Measurements from ENCODE around the gene CPPED1.
A peak's percentile ranks its signal among the peaks of the same experiment; 100 is the strongest.
"Not testable (repeated sequence)": the region's sequence is repeated elsewhere in the genome, so short reads cannot be mapped to it uniquely, and the experiment has no call there.

The CPPED1 gene

GRCh38 chr16:12792528-12792927 lies 11.2 kb downstream of the CPPED1 start:
- H3K4me3 Mint-ChIP-seq; H3K4me1 Mint-ChIP-seq; ATAC-seq; H3K9me3 Mint-ChIP-seq; H3K27ac Mint-ChIP-seq; DNase-seq (ENCODE audit: low spot score in 2 of 2); H3K36me3 Mint-ChIP-seq: not testable (repeated sequence)

- no peaks in the 10 kb centered on the region for H3K36me3 Mint-ChIP-seq
- H3K4me3 Mint-ChIP-seq, result no peak overlapping the region
- ATAC-seq (no peak), DNase-seq (ENCODE audit: low spot score in 2 of 2) (no peak)
- no peaks in the 10 kb centered on the region for H3K4me1 Mint-ChIP-seq
- H3K9me3 Mint-ChIP-seq, result no peaks in the 10 kb centered on the region
- no peak overlapping the region for H3K27ac Mint-ChIP-seq
These were observed 12.3 kb downstream of the CPPED1 start for GRCh38 chr16:12791340-12791739.

- Mint-ChIP-seq H3K4me3 (no peak overlapping the region), H3K36me3 (no peaks in the 10 kb centered on the region), H3K4me1 (no peaks in the 10 kb centered on the region), H3K27ac (no peak overlapping the region), H3K9me3 (no peaks in the 10 kb centered on the region)
- DNase-seq (ENCODE audit: low spot score in 2 of 2) (no peak), ATAC-seq (no peak)
These were observed 14.9 kb downstream of the CPPED1 start for GRCh38 chr16:12788758-12789157.

- ATAC-seq (no peak), DNase-seq (ENCODE audit: low spot score in 2 of 2) (no peak)
- H3K4me3 Mint-ChIP-seq, result no peak overlapping the region
- peaks cover 15% of the 10 kb centered on the region for H3K4me1 Mint-ChIP-seq
- no peak overlapping the region for H3K27ac Mint-ChIP-seq
- H3K36me3 Mint-ChIP-seq, result peaks cover 6% of the 10 kb centered on the region
- H3K9me3 Mint-ChIP-seq, result no peaks in the 10 kb centered on the region
These were observed 17.6 kb downstream of the CPPED1 start for GRCh38 chr16:12786081-12786480.

GRCh38 chr16:12784076-12784475 lies 19.6 kb downstream of the CPPED1 start:
- H3K27ac Mint-ChIP-seq, result no peak overlapping the region
- DNase-seq (ENCODE audit: low spot score in 2 of 2), result no peak
- H3K36me3 Mint-ChIP-seq, result peaks cover 13% of the 10 kb centered on the region
- peaks cover 15% of the 10 kb centered on the region for H3K4me1 Mint-ChIP-seq
- H3K9me3 Mint-ChIP-seq, result no peaks in the 10 kb centered on the region
- no peak for ATAC-seq
- H3K4me3 Mint-ChIP-seq, result no peak overlapping the region

GRCh38 chr16:12781777-12782176 lies 21.9 kb downstream of the CPPED1 start:
- Mint-ChIP-seq H3K4me3 (peak overlapping the region; percentile 49), H3K4me1 (peaks cover 15% of the 10 kb centered on the region), H3K9me3 (no peaks in the 10 kb centered on the region), H3K27ac (peak overlapping the region; percentile 3), H3K36me3 (peaks cover 13% of the 10 kb centered on the region)
- ATAC-seq (peak; percentile 94), DNase-seq (ENCODE audit: low spot score in 2 of 2) (peak in 1 of 2 donors; percentile 54)

GRCh38 chr16:12780467-12780866 lies 23.2 kb downstream of the CPPED1 start:
- DNase-seq (ENCODE audit: low spot score in 2 of 2) (no peak), ATAC-seq (no peak)
- Mint-ChIP-seq H3K4me1 (peaks cover 15% of the 10 kb centered on the region), H3K27ac (no peak overlapping the region), H3K9me3 (no peaks in the 10 kb centered on the region), H3K36me3 (peaks cover 13% of the 10 kb centered on the region), H3K4me3 (no peak overlapping the region)

GRCh38 chr16:12778726-12779125 lies 25.0 kb downstream of the CPPED1 start:
- ATAC-seq, result no peak
- DNase-seq (ENCODE audit: low spot score in 2 of 2), result no peak
- Mint-ChIP-seq H3K4me1 (peaks cover 15% of the 10 kb centered on the region), H3K4me3 (no peak overlapping the region), H3K27ac (no peak overlapping the region), H3K36me3 (peaks cover 24% of the 10 kb centered on the region), H3K9me3 (no peaks in the 10 kb centered on the region)

GRCh38 chr16:12775656-12776236 lies 27.9 kb downstream of the CPPED1 start:
- H3K4me3 Mint-ChIP-seq, result no peak overlapping the region
- H3K9me3 Mint-ChIP-seq, result no peaks in the 10 kb centered on the region
- peaks cover 5% of the 10 kb centered on the region for H3K4me1 Mint-ChIP-seq

GRCh38 chr16:12773221-12773620 lies 30.5 kb downstream of the CPPED1 start:
- Mint-ChIP-seq H3K27ac (no peak overlapping the region), H3K4me1 (peaks cover 7% of the 10 kb centered on the region), H3K9me3 (no peaks in the 10 kb centered on the region), H3K4me3 (no peak overlapping the region), H3K36me3 (peaks cover 11% of the 10 kb centered on the region)
- no peak for ATAC-seq
- DNase-seq (ENCODE audit: low spot score in 2 of 2), result no peak

More at GRCh38 chr16:12775656-12776236, 27.9 kb downstream of the CPPED1 start:
- ATAC-seq, result no peak
- Mint-ChIP-seq H3K36me3 (peaks cover 16% of the 10 kb centered on the region), H3K27ac (no peak overlapping the region)
- no peak for DNase-seq (ENCODE audit: low spot score in 2 of 2)

- peaks cover 23% of the 10 kb centered on the region for H3K4me1 Mint-ChIP-seq
- no peaks in the 10 kb centered on the region for H3K9me3 Mint-ChIP-seq
- ATAC-seq (no peak), DNase-seq (ENCODE audit: low spot score in 2 of 2) (no peak)
- H3K27ac Mint-ChIP-seq, result no peak overlapping the region
- peaks cover 11% of the 10 kb centered on the region for H3K36me3 Mint-ChIP-seq
- H3K4me3 Mint-ChIP-seq, result no peak overlapping the region
These were observed 32.3 kb downstream of the CPPED1 start for GRCh38 chr16:12771341-12771798.

- H3K9me3 Mint-ChIP-seq, result no peaks in the 10 kb centered on the region
- no peak overlapping the region for H3K4me3 Mint-ChIP-seq
- peaks cover 28% of the 10 kb centered on the region for H3K4me1 Mint-ChIP-seq
- H3K27ac Mint-ChIP-seq, result no peak overlapping the region
- peaks cover 3% of the 10 kb centered on the region for H3K36me3 Mint-ChIP-seq
- ATAC-seq, result no peak
- no peak for DNase-seq (ENCODE audit: low spot score in 2 of 2)
These were observed 34.2 kb downstream of the CPPED1 start for GRCh38 chr16:12769525-12769924.

- no peaks in the 10 kb centered on the region for H3K9me3 Mint-ChIP-seq
- no peaks in the 10 kb centered on the region for H3K36me3 Mint-ChIP-seq
- peak overlapping the region; percentile 58 for H3K27ac Mint-ChIP-seq
- peaks cover 28% of the 10 kb centered on the region for H3K4me1 Mint-ChIP-seq
- no peak for DNase-seq (ENCODE audit: low spot score in 2 of 2)
- peak; percentile 74 for ATAC-seq
- peak overlapping the region; percentile 36 for H3K4me3 Mint-ChIP-seq
These were observed 35.8 kb downstream of the CPPED1 start for GRCh38 chr16:12767897-12768296.

- H3K4me3 Mint-ChIP-seq, result no peak overlapping the region
- H3K36me3 Mint-ChIP-seq, result no peaks in the 10 kb centered on the region
- DNase-seq (ENCODE audit: low spot score in 2 of 2), result no peak
- no peak for ATAC-seq
- H3K27ac Mint-ChIP-seq, result no peak overlapping the region
- H3K9me3 Mint-ChIP-seq, result no peaks in the 10 kb centered on the region
- peaks cover 28% of the 10 kb centered on the region for H3K4me1 Mint-ChIP-seq
These were observed 36.8 kb downstream of the CPPED1 start for GRCh38 chr16:12766853-12767252.

- DNase-seq (ENCODE audit: low spot score in 2 of 2); H3K27ac Mint-ChIP-seq; H3K4me3 Mint-ChIP-seq: not testable (repeated sequence)
These were observed 37.5 kb downstream of the CPPED1 start for GRCh38 chr16:12766208-12766607.

GRCh38 chr16:12764813-12765488 lies 38.7 kb downstream of the CPPED1 start:
- ATAC-seq, result no peak
- H3K36me3 Mint-ChIP-seq, result no peaks in the 10 kb centered on the region
- H3K4me1 Mint-ChIP-seq, result peaks cover 23% of the 10 kb centered on the region
- no peak overlapping the region for H3K27ac Mint-ChIP-seq
- DNase-seq (ENCODE audit: low spot score in 2 of 2), result no peak
- H3K4me3 Mint-ChIP-seq, result no peak overlapping the region
- no peaks in the 10 kb centered on the region for H3K9me3 Mint-ChIP-seq

More at GRCh38 chr16:12766208-12766607, 37.5 kb downstream of the CPPED1 start:
- not testable (repeated sequence) for H3K9me3 Mint-ChIP-seq, ATAC-seq, H3K36me3 Mint-ChIP-seq
- H3K4me1 Mint-ChIP-seq, result peaks cover 25% of the 10 kb centered on the region
